GM12878 (cell line): ENCODE data around the gene MAP3K1. TPM values are rescaled to one million over a fixed set of nuclear protein-coding genes. Genes with fewer than 3 reads are reported as not detected.

Source experiments
- ATAC-seq: fragments of 200-7000 bp; cut with Tn5 transposase; 3 replicates; pipeline ENCODE4 v1.9.1; 2020; ENCODE audit warnings: mild to moderate bottlenecking, moderate library complexity
- BruUV-seq: library from RNA; stranded (reverse); fragments of 400-500 nt; replicated peaks from 2 replicates; lab custom pipeline; 2021; lab: Mats Ljungman, UMichigan
- CTCF ChIA-PET: fragments of 300-600 bp; sonication (Branson Sonifier 250); formaldehyde crosslinking; extraction: SDS; loops from one replicate; lab custom pipeline; 2021; ENCODE audit warnings: inconsistent platforms; lab: Yijun Ruan, JAX
- POLR2A ChIA-PET: fragments of 350-600 bp; formaldehyde crosslinking; extraction: SDS; loops from one replicate; lab custom pipeline; 2021; ENCODE audit warnings: inconsistent platforms; lab: Charles Lee
- RAD21 ChIA-PET: fragments of 300-600 bp; sonication (Branson Sonifier 250); formaldehyde crosslinking; loops from one replicate; lab custom pipeline; 2023; ENCODE audit warnings: antibody characterized with exemption; ENCODE audit not compliant: unreplicated experiment; lab: Charles Lee
- SMC1A ChIA-PET: fragments of 300-600 bp; sonication (Branson Sonifier 250); formaldehyde crosslinking; loops from one replicate; lab custom pipeline; 2023; ENCODE audit not compliant: unreplicated experiment, uncharacterized antibody; lab: Charles Lee
- DNase-seq: peaks from one replicate; pipeline ENCODE4 v3.0.0-alpha.2; 2011; ENCODE audit warnings: low read depth, low spot score
- FAIRE-seq: peaks from 3 replicates; lab custom pipeline; 2011; peaks lifted over from hg19 to GRCh38; lab: Jason Lieb, UNC
- H2AFZ ChIP-seq: 2 replicates; pipeline ENCODE4 v1.6.0; 2011; ENCODE audit warnings: low read depth, low read length, control low read depth; ENCODE audit not compliant: control insufficient read depth
- H3K27ac ChIP-seq: 2 replicates; pipeline ENCODE4 v1.5.1; 2011; ENCODE audit warnings: control low read depth; ENCODE audit not compliant: control insufficient read depth, insufficient read depth
- H3K27me3 ChIP-seq, 2 experiments: replicated peaks in 1 of 2; 2 replicates each; pipeline versions ENCODE4 v1.6.0 to v1.6.1; 2011; ENCODE audit warnings: low read length in 1 of 2; ENCODE audit not compliant: control insufficient read depth in 2 of 2, insufficient read depth in 2 of 2
- H3K36me3 ChIP-seq, 2 experiments: 2 replicates each; pipeline ENCODE4 v1.5.1; 2011; ENCODE audit warnings: low read length in 1 of 2; ENCODE audit not compliant: control insufficient read depth in 2 of 2, insufficient read depth in 2 of 2
- H3K4me1 ChIP-seq: 2 replicates; pipeline ENCODE4 v1.6.1; 2011; ENCODE audit warnings: mild to moderate bottlenecking, low read length, moderate library complexity, mixed read lengths; ENCODE audit not compliant: control insufficient read depth, insufficient read depth
- H3K4me2 ChIP-seq: 2 replicates; pipeline ENCODE4 v1.6.0; 2011; ENCODE audit warnings: control low read depth; ENCODE audit not compliant: control insufficient read depth, insufficient read depth
- H3K4me3 ChIP-seq: fragments of 200-600 bp; sonication (generic); 2 replicates; pipeline ENCODE4 v1.5.1; 2016
- H3K79me2 ChIP-seq: 2 replicates; pipeline ENCODE4 v1.6.0; 2011; ENCODE audit warnings: low read length; ENCODE audit not compliant: control insufficient read depth, insufficient read depth
- H3K9ac ChIP-seq: 2 replicates; pipeline ENCODE4 v1.8.0; 2011; ENCODE audit warnings: low read length, control low read depth, mixed read lengths; ENCODE audit not compliant: control insufficient read depth, insufficient read depth
- H3K9me3 ChIP-seq: replicated peaks from 3 replicates; pipeline ENCODE4 v1.5.1; 2011; ENCODE audit warnings: mild to moderate bottlenecking, low read length; ENCODE audit not compliant: control insufficient read depth, insufficient read depth
- H4K20me1 ChIP-seq: 2 replicates; pipeline ENCODE4 v1.6.0; 2011; ENCODE audit not compliant: control insufficient read depth, insufficient read depth
- CEBPB ChIP-seq, 2 experiments: fragments of 150-350 bp in 1 of 2; IDR thresholded peaks; 2 replicates each; pipeline ENCODE4 v1.6.1; 2012 to 2014; ENCODE audit warnings: low read depth in 2 of 2, low read length in 2 of 2, borderline replicate concordance in 1 of 2, inconsistent platforms in 1 of 2
- GATAD2B ChIP-seq: fragments of 450-650 bp; conservative IDR thresholded peaks from 2 replicates; pipeline ENCODE4 v1.6.1; 2017; ENCODE audit warnings: low read depth, mild to moderate bottlenecking, moderate library complexity
- KAT2A ChIP-seq: conservative IDR thresholded peaks from 2 replicates; pipeline ENCODE4 v1.6.1; 2011; ENCODE audit warnings: low read depth, low read length; ENCODE audit not compliant: control insufficient read depth
- ZBTB33 ChIP-seq: fragments of 450-650 bp; IDR thresholded peaks from 2 replicates; pipeline ENCODE4 v1.6.1; 2017; ENCODE audit warnings: mild to moderate bottlenecking
- WGBS: methylation state at CpG from one replicate; pipeline ENCODE4 v1.1.6; 2016; ENCODE audit warnings: low lambda C conversion rate; ENCODE audit not compliant: insufficient replicate concordance, insufficient coverage; ENCODE audit errors: missing lambda C conversion rate; 5-methylcytosine and 5-hydroxymethylcytosine counted together
- in situ Hi-C: fragments of 300-500 bp; cut with MboI; formaldehyde crosslinking; loops from 9 replicates; pipeline ENCODE4 v1.14.3; 2018; ENCODE audit warnings: mixed read lengths
- intact Hi-C: fragments of 100-400 bp; cut with micrococcal nuclease; formaldehyde crosslinking; loops from one replicate; pipeline ENCODE4 v1.14.2; 2022; ENCODE audit not compliant: unreplicated experiment
- polyA plus RNA-seq, 11 experiments: library from polyadenylated mRNA; depleted of rRNA in 4 of 11; unstranded in 6 of 11; stranded (reverse) in 5 of 11; fragments of >200 nt; fragmentation: Nextera tagmentation in 4 of 11; fragmentation: Illumina TruSeq in 1 of 11; extraction: Ambion mirVana in 4 of 11; extraction: Trizol in 1 of 11; gene quantifications; 1 replicate in 1 of 11; 2 replicates in 10 of 11; pipeline versions ENCODE4 v1.2.1 to v1.2.3, GENCODE V29; 2011 to 2016; ENCODE audit warnings: inconsistent platforms in 2 of 11, missing spikeins in 2 of 11, low read depth in 1 of 11
- total RNA-seq, 4 experiments: library from RNA; depleted of rRNA in 3 of 4; stranded (reverse); fragments of >200 nt in 3 of 4; fragmentation: Illumina TruSeq in 1 of 4; extraction: Trizol in 1 of 4; gene quantifications; 2 replicates each; pipeline versions ENCODE4 v1.2.1 to v1.2.3, GENCODE V29; 2013 to 2021

The MAP3K1 gene
- total and polyA plus RNA-seq, 10 of the 15 experiments (the other 5 are each of a cell fraction or from before 2014, with no cell fraction given): 7.5 to 24.6 (median 12.6) TPM

DNA sequence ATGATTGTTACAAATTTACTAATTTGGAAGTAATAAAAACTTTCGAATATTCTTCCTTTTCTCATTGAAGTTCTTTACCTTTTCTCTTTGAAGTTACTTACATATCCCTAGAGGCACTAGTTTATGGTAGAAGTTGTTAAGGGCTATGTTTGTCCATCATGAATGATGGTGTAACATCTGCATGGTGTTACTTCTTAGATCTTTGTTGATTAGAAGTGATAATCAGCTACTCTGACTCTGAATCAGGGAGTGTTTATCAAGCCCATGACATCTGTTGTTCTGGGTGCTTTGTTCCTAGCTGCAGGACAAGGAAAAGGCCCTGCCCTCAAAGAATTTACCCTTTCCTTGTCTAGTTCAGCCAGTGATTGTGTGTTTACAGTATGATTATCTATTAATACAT, 32.9 kb downstream of the MAP3K1 start (continued):
- TF ChIP-seq ZBTB33 (no peak), CEBPB (IDR thresholded peaks at IDR 0.05; ENCODE audit: borderline replicate concordance in 1 of 2, low read depth in 2 of 2, low read length in 2 of 2) (no peak)

- Histone ChIP-seq H3K4me3 (no peak overlapping the region), H3K79me2 (peaks cover 5% of the 10 kb centered on the region; the same call in 1 of the 2 replicates)
Measured at GRCh38 chr5:56849671-56850070, 34.3 kb downstream of the MAP3K1 start.

More at GRCh38 chr5:56849671-56850070, 34.3 kb downstream of the MAP3K1 start:
- DNase-seq: no peak
- Histone ChIP-seq H3K4me2 (no peak overlapping the region), H3K4me1 (peaks cover 4% of the 10 kb centered on the region), H2AFZ (no peak overlapping the region), H3K9me3 (no peaks in the 10 kb centered on the region), H3K27me3 (no peaks in the 10 kb centered on the region), H3K27ac (no peak overlapping the region), H4K20me1 (peaks cover 3% of the 10 kb centered on the region; the same call in 1 of the 2 replicates), H3K9ac (no peak overlapping the region), H3K36me3 (no peaks in the 10 kb centered on the region)
- in situ Hi-C loops: no loop called here
- TF ChIP-seq KAT2A (no peak), GATAD2B (no peak)
- intact Hi-C loops: no loop called here
- CTCF ChIA-PET: interaction anchor here (0.6 to 2.1 kb wide), 2 partner anchors 11 to 867 kb away, joined by 3 to 12 read pairs; no protein-coding TSS in a partner anchor
- WGBS: 96% methylated on average over 2 of the region's 2 CpGs
- no peak for ATAC-seq
- BruUV-seq: no TSS peak
- no peak for FAIRE-seq
- RAD21 ChIA-PET: no interaction called here
- SMC1A ChIA-PET: no interaction called here
- POLR2A ChIA-PET: no interaction called here
